ENCODE results near the gene CASQ1.

Gene CASQ1

DNA sequence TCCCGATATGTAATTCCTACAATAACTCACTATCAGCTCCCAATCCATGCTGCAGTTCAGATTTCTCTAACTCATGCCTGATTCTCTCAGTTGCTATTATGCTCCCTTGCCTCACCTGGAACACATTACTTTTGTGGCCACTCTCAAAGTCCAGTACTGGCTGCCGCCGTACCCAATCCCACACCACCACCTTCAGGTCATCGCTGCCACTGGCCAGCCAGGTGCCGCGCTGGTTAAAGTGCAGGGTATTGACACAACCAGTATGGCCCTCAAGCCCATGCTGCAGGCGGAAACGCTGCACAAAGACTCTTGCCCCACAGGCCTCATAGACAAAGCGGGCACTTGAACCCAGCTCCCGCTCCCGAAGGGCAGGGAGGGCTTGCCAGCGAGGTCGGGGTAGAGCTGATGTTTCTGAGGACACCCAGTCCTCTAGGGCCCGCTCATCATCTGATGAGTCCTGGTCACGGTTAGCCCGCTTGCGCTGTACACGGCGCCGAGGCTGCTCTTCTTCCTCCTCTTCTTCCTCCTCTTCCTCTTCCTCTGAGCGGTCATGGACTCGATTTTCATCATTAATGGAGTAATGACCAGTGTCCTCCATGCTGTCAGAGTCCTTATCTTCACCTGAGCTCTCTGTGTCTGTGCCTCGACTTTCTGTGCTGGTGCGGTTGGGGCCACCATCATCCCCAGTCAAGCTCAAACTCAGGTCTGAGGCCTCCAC is 49.4 kb downstream of the CASQ1 start:
- Histone ChIP-seq H3K9ac (ENCODE audit: insufficient read length, low read depth) (no peak overlapping the region), H3K27me3 (ENCODE audit: insufficient read depth, insufficient read length) (no peaks in the 10 kb centered on the region), H3K36me3 (ENCODE audit: insufficient read depth, insufficient read length, low read length) (peaks cover 90% of the 10 kb centered on the region), H3K9me3 (ENCODE audit: insufficient read depth, low read length) (no peaks in the 10 kb centered on the region), H3K4me3 (ENCODE audit: insufficient read length, low read depth) (no peak overlapping the region), H3K4me1 (ENCODE audit: insufficient read depth, insufficient read length) (no peaks in the 10 kb centered on the region)
- DNase-seq (ENCODE audit: low read depth, low spot score): no peak
- no peak for TF ChIP-seq SUZ12 (IDR thresholded peaks at IDR 0.05; ENCODE audit: extremely low read depth, insufficient read depth, insufficient read length)
- no peak for TF ChIP-seq YY1 (IDR thresholded peaks at IDR 0.05; ENCODE audit: insufficient read depth, insufficient read length)
- TF ChIP-seq ZNF274 (IDR thresholded peaks at IDR 0.05; ENCODE audit: low read depth, low read length): no peak

GRCh38 chr1:160243767-160244166 is 53.4 kb downstream of the CASQ1 start:
- no peak for DNase-seq (ENCODE audit: low read depth, low spot score)
- Histone ChIP-seq H3K36me3 (ENCODE audit: insufficient read depth, insufficient read length, low read length) (peaks cover 53% of the 10 kb centered on the region), H3K9me3 (ENCODE audit: insufficient read depth, low read length) (no peaks in the 10 kb centered on the region), H3K9ac (ENCODE audit: insufficient read length, low read depth) (no peak overlapping the region), H3K27me3 (ENCODE audit: insufficient read depth, insufficient read length) (no peaks in the 10 kb centered on the region), H3K4me3 (ENCODE audit: insufficient read length, low read depth) (no peak overlapping the region), H3K4me1 (ENCODE audit: insufficient read depth, insufficient read length) (no peaks in the 10 kb centered on the region)
- TF ChIP-seq ZNF274 (IDR thresholded peaks at IDR 0.05; ENCODE audit: low read depth, low read length) (no peak), SUZ12 (IDR thresholded peaks at IDR 0.05; ENCODE audit: extremely low read depth, insufficient read depth, insufficient read length) (no peak), YY1 (IDR thresholded peaks at IDR 0.05; ENCODE audit: insufficient read depth, insufficient read length) (no peak)

DNA sequence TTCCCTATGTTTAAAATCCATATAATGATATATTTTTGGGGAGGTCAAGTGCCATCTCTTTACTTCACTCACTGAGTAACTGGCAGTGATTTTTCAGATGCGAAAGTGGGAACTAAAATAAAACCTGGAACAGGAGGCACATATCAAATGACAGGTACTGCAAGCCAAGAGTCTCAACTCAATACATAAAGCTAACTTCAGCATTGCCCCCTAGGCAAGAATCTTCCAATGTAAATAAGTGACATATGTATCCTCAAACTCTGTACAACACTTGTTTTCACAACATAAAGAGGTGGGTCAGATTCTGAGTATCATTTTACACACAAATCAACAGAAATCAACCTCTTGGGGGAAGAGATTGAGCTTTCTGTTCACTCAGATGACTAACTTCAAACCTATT is 53.8 kb downstream of the CASQ1 start:
- Histone ChIP-seq H3K4me3 (ENCODE audit: insufficient read length, low read depth) (no peak overlapping the region), H3K4me1 (ENCODE audit: insufficient read depth, insufficient read length) (no peaks in the 10 kb centered on the region), H3K27me3 (ENCODE audit: insufficient read depth, insufficient read length) (no peaks in the 10 kb centered on the region), H3K9ac (ENCODE audit: insufficient read length, low read depth) (no peak overlapping the region), H3K9me3 (ENCODE audit: insufficient read depth, low read length) (no peaks in the 10 kb centered on the region), H3K36me3 (ENCODE audit: insufficient read depth, insufficient read length, low read length) (peaks cover 48% of the 10 kb centered on the region)
- TF ChIP-seq YY1 (IDR thresholded peaks at IDR 0.05; ENCODE audit: insufficient read depth, insufficient read length) (no peak), ZNF274 (IDR thresholded peaks at IDR 0.05; ENCODE audit: low read depth, low read length) (no peak), SUZ12 (IDR thresholded peaks at IDR 0.05; ENCODE audit: extremely low read depth, insufficient read depth, insufficient read length) (no peak)
- DNase-seq (ENCODE audit: low read depth, low spot score): no peak

DNA sequence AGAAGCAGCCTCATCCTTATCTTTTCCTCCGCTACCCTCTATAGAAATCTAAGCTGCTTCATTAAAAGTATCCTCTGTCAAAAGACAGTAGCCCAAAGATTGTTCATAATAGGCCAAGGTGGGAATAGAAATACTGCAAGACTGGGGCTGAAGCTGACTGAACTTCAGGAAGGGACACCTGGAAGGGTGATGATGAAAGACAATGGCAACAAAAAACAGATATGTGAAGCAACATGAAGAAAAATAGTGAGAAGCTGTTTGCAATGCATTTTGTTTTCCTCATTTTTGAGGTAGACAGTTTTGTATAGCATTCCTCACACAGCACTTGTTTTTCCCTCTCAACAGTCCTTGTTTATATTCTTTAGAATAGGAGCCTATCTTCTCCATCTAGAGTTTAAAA is 55.1 kb downstream of the CASQ1 start:
- H3K9ac ChIP-seq (ENCODE audit: insufficient read length, low read depth): no peak overlapping the region
- no peaks in the 10 kb centered on the region for H3K9me3 ChIP-seq (ENCODE audit: insufficient read depth, low read length)
- peaks cover 45% of the 10 kb centered on the region for H3K36me3 ChIP-seq (ENCODE audit: insufficient read depth, insufficient read length, low read length)
- no peaks in the 10 kb centered on the region for H3K27me3 ChIP-seq (ENCODE audit: insufficient read depth, insufficient read length)
- TF ChIP-seq YY1 (IDR thresholded peaks at IDR 0.05; ENCODE audit: insufficient read depth, insufficient read length) (no peak), ZNF274 (IDR thresholded peaks at IDR 0.05; ENCODE audit: low read depth, low read length) (no peak), SUZ12 (IDR thresholded peaks at IDR 0.05; ENCODE audit: extremely low read depth, insufficient read depth, insufficient read length) (no peak)
- DNase-seq (ENCODE audit: low read depth, low spot score): no peak
- no peak overlapping the region for H3K4me3 ChIP-seq (ENCODE audit: insufficient read length, low read depth)
- no peaks in the 10 kb centered on the region for H3K4me1 ChIP-seq (ENCODE audit: insufficient read depth, insufficient read length)

- no peak for TF ChIP-seq YY1 (IDR thresholded peaks at IDR 0.05; ENCODE audit: insufficient read depth, insufficient read length)
- TF ChIP-seq SUZ12 (IDR thresholded peaks at IDR 0.05; ENCODE audit: extremely low read depth, insufficient read depth, insufficient read length): no peak
- no peak for TF ChIP-seq ZNF274 (IDR thresholded peaks at IDR 0.05; ENCODE audit: low read depth, low read length)
- no peak for DNase-seq (ENCODE audit: low read depth, low spot score)
- Histone ChIP-seq H3K4me3 (ENCODE audit: insufficient read length, low read depth) (no peak overlapping the region), H3K9ac (ENCODE audit: insufficient read length, low read depth) (no peak overlapping the region), H3K36me3 (ENCODE audit: insufficient read depth, insufficient read length, low read length) (peaks cover 43% of the 10 kb centered on the region), H3K9me3 (ENCODE audit: insufficient read depth, low read length) (no peaks in the 10 kb centered on the region), H3K27me3 (ENCODE audit: insufficient read depth, insufficient read length) (no peaks in the 10 kb centered on the region), H3K4me1 (ENCODE audit: insufficient read depth, insufficient read length) (peaks cover 3% of the 10 kb centered on the region)
Measured at GRCh38 chr1:160247053-160247452, 56.7 kb downstream of the CASQ1 start.

- Histone ChIP-seq H3K4me1 (ENCODE audit: insufficient read depth, insufficient read length) (peaks cover 3% of the 10 kb centered on the region), H3K36me3 (ENCODE audit: insufficient read depth, insufficient read length, low read length) (peaks cover 38% of the 10 kb centered on the region), H3K27me3 (ENCODE audit: insufficient read depth, insufficient read length) (no peaks in the 10 kb centered on the region), H3K9me3 (ENCODE audit: insufficient read depth, low read length) (no peaks in the 10 kb centered on the region), H3K9ac (ENCODE audit: insufficient read length, low read depth) (no peak overlapping the region), H3K4me3 (ENCODE audit: insufficient read length, low read depth) (no peak overlapping the region)
- no peak for DNase-seq (ENCODE audit: low read depth, low spot score)
- TF ChIP-seq YY1 (IDR thresholded peaks at IDR 0.05; ENCODE audit: insufficient read depth, insufficient read length) (no peak), SUZ12 (IDR thresholded peaks at IDR 0.05; ENCODE audit: extremely low read depth, insufficient read depth, insufficient read length) (no peak), ZNF274 (IDR thresholded peaks at IDR 0.05; ENCODE audit: low read depth, low read length) (no peak)
Measured at GRCh38 chr1:160251011-160251410, 60.6 kb downstream of the CASQ1 start.

Measured in NT2/D1 (cell line).